ENCODE data around the gene LYPD3.

Gene LYPD3

GRCh38 chr19:43485951-43486350 lies 20.5 kb upstream of the LYPD3 start:
- FAIRE-seq = no peak

DNA sequence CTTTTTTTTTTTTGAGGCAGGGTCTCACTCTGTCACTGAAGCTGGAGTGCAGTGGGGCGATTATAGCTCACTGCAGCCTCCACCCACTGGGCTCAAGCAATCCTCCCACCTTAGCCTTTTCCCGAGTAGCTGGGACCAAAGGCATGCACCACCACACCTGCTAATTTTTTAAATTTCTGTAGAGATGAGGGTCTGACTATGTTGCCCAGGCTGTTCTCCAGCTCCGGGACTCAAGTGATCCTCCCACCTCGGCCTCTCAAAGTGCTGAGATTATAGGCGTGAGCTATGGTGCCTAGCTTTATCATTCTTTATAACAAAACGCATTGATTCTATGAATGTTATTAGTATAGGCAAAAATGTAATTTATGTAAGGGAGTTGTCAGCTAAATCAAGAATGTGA lies 17.9 kb upstream of the LYPD3 start:
- FAIRE-seq = no peak

DNA sequence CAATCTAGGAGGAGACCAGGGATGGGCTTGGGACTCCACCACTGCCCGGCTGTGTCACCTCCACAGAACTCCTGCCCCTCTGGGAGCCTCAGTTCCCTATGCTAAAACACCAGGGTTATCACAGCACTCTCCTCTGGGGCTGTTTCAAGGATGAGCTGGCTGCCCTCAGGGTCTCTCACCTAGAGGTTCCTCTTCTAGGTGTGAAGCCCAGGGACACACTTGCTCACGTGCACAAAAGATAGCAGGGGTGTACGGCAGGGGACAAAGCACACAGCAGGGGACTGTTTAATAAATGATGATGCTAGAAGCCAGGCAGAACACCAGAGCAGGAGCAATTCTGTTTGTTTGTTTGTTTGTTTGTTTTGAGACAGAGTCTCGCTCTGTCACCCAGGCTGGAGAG lies 16.8 kb upstream of the LYPD3 start:
- no peak for FAIRE-seq

GRCh38 chr19:43481701-43482100 lies 16.3 kb upstream of the LYPD3 start:
- FAIRE-seq = no peak

- FAIRE-seq = no peak
These were observed 15.2 kb upstream of the LYPD3 start for GRCh38 chr19:43480574-43480973.

- FAIRE-seq = no peak
These were observed 14.7 kb upstream of the LYPD3 start for GRCh38 chr19:43479961-43480561.

GRCh38 chr19:43479226-43479625 lies 13.8 kb upstream of the LYPD3 start:
- no peak for FAIRE-seq

DNA sequence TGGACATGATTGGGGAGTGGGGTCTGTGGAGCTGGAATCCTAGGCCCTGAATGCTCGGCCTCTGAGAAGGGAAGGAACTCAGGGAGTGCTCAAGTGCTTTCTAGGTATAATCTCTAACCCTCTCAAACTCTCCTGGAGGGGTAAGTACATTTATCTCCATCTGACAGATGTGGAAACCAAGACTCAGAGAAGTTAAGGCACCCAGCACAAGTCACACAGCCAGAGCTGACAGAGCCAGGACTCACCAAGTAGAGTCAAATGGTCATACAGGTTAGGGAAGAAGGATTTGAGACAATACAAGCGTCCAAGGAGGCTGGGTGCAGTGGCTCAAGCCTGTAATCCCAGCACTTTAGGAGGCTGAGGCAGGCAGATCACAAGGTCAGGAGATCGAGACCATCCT lies 12.9 kb upstream of the LYPD3 start:
- FAIRE-seq = no peak

DNA sequence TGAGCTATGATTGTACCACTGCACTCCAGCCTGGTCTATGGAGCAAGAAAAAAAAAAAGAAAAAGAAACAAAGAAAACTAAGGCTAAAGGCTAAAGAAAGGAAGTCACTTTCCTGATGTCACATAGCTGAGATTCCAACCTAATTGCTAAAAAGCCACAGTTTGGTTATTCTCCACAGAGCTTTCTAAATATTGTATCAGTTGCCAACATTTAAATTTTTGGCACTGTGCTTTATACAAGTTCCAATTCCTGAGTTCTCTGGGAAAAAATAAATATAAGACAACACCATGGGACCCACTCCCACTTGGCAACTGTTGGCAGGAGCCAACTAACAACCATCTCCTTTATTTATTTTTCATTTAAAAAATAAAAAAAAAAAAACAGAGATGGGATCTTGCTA lies 11.2 kb upstream of the LYPD3 start:
- FAIRE-seq = no peak

DNA sequence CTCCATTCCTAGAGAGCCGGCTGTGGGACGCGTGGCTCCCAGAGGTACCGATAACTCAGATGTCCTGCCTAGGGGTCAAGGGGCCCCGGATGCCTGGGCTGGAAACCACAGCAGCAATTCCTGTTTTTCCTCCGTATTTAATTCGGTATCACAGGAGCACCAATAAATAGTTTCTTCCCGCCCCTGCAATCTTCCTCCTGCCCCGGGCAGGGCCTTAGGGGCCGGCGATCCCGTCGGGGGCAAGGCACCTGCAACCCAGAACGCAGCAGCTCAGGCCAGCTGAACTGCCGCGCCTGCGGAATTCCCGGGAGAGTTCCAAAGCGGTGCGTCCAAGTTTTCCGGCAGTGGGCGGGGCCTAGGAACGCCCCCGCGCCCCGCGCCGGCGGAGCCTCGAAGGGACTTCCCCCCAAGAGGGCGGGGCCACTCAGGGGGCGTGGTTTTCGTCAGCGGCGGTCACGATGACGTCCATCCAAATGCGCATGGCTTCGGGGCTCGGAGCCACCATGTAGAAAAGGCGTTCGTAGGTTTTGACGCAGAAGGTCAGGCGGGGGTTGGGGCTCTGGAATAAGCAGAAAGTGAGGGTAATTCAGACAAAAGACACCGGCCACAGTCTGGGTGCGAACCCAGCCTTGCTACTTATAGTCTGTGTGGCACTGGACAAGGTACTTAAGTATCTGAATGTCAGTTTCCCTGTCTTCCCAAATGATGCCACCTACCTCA lies 9.7 kb upstream of the LYPD3 start:
- FAIRE-seq = peak; percentile 76

DNA sequence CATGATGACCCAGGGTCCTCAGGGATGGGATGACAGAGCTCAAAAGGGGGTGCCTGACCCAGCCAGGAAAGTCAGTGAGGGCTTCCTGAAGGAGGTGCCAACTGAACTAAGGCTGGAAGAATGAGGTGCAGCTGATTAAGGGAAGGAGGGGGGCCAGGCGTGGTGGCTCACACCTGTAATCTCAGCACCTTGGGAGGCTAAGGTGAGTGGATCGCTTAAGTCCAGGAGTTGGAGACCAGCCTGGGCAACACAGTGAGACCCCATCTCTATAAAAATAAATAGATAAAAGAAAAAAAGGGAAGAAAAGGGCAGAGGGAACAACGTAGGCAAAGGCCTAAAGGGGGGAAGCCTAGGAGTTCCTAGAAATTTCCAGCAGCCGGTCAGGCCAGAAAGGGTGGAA lies 9.1 kb upstream of the LYPD3 start:
- no peak for FAIRE-seq

DNA sequence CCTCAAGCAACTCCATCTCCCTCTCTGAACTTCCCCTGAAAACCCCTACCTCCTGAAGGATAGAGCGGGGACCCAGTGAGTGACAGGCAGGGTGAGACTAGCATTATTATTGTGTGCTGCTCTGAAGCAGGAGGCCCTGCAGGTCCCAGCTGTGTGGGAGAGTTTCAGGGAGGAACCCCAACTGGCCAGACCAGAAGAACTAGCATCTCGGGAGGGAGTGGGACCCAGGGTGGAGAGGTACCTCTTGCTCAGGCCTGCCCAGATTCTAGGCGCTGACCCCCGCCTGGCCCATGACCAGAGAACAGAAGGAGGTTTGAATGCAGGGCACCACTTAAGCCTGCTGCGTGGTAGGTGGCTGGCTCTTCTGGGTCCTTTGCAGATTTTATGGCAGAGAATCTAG lies 5.7 kb upstream of the LYPD3 start:
- no peak for FAIRE-seq

GRCh38 chr19:43470288-43470687 lies 4.9 kb upstream of the LYPD3 start:
- no peak for FAIRE-seq

DNA sequence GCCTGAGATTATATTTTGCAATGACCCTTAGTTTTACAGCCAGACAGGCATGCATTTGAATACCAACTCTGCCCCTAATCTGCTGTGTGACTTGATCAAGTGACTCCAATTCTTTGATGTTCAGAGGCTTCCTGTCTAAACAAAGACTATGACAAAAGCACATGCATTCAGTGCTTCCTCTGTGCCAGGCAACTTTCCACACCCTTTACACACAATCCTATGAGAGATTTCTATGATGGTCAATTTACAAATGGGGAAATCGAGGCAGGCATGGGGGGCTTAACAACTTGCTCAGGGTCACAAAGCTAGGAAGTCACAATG lies 3.7 kb upstream of the LYPD3 start:
- FAIRE-seq = no peak

DNA sequence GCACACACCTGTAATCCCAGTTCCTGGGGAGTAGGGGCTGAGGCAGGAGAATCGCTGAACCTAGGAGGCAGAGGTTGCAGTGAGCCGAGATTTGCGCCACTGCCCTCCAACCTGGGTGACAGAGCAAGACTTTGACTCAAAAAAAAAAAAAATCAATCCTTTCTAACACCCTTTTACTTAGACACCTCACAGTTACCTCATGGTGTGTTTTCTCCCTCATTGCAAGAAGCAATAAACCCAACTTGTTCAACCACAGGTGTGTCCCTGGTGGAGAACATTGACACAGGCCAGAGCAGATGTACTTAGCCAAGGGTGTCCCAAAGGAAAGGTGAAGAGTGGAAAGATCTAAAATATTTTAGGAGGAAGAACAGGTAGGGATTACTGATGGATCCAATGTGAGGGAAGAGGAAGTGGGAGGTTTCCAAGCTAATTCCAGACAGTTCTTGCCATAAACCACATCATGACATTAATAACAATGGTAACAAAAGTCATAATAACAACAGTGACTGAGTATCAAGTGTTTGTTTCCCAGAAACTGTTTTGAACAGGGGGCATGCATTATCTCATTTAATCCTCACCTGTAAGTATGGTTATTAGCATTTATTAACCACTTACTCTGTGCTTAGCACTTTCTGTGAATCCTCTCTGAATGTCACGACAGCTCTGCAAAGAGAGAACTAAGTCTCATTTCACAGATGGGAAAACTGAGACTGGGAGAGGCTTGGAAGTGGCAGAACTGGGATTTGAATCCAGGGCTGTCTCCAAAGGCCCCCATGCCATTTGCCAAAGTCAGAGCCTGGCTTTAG lies 3.1 kb upstream of the LYPD3 start:
- FAIRE-seq = no peak

DNA sequence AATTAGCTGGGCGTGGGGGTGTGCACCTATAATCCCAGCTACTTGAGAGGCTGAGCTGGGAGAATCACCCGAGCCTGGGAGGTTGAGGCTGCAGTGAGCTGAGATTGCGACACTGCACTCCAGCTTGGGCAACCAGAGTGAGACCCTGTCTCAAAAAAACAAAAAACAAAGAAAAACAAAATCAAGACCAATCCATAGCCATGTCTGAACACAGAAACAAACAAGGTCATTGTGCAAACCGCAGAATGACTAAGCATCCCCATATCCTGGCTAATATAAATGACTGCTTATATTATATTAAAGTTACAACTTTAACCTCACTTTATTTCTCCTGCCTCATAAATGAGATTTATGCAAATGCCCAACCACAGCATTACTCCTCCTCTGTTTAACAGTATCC lies 2.3 kb upstream of the LYPD3 start:
- FAIRE-seq = peak; percentile 61

GRCh38 chr19:43467276-43467675 lies 1.9 kb upstream of the LYPD3 start:
- no peak for FAIRE-seq

DNA sequence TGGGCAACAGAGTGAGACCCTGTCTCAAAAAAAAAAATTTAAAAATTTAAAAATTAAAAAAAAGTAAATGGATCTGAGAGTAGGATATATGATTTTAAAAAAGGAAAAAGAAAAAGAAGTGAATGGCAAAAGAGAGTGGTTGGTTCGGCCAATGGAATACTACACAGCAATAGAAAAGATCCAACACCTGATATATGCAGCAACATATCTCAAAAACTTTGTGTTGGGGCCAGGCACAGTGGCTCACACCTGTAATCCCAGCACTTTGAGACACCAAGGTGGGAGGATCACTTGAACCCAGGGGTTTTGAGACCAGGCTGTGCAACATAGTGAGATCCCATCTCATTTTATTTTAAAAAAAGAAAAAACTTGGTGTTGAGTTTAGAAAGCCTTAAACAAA lies 1.4 kb upstream of the LYPD3 start:
- FAIRE-seq = no peak

DNA sequence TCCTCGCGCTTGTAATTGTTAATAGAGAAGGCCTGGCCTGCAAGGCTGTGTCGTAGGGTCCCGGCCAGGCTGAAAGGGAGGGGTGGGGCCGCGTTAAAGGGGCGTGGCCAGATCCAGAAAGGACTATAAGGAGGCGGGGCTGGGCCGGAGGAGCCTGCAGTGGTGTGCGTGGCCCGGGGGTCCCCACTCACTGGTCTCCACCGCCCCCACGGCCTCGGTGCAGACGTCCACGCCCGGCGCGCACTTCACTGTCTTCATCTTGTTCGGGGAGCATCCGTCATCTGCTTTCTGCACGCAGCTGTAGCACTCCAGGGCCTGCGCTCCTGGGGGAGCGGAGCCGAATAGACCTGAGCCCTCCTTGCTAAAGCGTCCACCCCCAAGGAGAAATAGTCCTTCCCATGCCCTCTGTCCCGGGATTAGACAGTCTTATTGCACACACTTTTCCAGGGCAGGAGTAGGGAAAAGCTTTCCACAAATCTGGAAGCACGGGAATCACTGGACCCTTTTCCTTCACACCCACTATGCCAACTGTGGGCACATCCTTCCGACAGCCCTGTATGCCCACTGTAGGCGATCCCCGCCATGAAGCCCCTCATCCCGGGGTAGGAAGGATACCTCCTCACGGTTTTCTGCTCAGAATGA lies 1.2 kb downstream of the LYPD3 start:
- FAIRE-seq = no peak

GRCh38 chr19:43463381-43464133 lies 1.9 kb downstream of the LYPD3 start:
- no peak for FAIRE-seq

DNA sequence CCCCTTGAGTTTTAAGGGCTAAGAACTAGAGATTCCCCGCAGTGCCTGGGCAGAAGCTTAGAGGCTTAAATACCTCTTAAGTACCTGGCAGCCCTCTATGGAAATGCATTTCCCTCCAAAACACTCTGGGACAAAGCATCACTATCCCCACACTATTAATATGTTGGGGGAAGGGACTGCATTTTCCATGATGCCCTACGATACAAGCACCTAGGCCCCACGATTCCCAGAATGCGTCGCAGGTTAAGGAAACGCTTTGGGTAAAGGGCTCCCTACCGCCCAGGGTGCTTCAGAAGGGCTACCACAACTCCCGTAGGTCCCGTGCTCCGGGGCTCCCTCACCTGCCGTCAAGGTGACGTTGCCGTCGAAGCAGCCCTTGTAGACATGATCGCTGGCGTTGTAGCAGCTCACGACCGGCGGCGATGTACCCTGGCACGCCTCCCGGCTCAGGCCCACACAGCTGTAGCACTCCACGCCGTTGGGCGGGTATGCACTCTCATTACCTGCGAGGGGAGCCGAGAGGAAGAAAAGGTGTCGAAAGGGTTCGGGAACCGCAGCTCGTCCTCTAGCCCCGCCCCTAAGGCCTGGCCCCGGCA lies 2.5 kb downstream of the LYPD3 start:
- FAIRE-seq = no peak

DNA sequence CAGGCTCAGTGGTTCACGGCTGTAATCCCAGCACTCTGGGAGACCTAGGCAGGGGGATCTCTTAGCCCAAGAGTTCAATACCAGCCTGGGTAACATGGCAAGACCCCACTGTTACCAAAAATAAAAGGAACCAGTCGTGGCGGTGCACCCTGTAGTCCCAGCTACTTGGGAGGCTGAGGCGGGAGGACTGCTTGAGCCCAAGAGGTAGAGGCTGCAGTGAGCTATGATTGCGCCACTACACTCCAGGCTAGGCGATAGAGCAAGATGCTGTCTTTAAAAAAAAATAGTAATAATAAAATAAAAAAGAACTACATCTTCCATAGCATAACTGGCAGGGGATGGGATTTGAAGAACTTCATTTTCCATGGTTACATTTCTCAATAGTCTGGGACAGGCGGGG lies 3.0 kb downstream of the LYPD3 start:
- no peak for FAIRE-seq

DNA sequence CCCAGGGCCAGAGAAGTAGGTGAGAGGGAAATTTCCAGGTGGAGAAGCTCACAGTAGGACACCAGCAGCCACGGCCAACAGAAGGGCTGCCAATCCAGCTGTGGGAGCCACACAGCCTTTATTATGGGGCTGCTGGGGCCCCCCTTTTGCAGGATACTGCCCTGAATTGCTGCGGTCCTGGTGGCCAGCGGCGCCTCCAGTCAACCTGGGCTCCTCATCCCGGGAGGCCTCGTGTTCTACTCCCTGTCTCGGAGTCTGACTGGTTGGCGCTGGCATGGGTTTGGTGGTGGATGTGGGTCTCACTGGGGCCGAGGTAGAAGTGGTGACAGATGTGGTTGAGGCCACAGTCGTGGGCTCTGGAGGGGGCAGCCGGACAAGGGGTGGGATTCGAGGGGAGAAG lies 4.1 kb downstream of the LYPD3 start:
- no peak for FAIRE-seq

Measured in endometrium (tissue), 2 donors.